ENCODE results near the gene MADD.

Gene MADD

GRCh38 chr11:47271328-47271727 is 1.4 kb downstream of the MADD start:
- no peak overlapping the region for H3K4me3 ChIP-seq (ENCODE audit: control insufficient read depth, low read depth, low read length)
- TF ChIP-seq CTCF (conservative IDR thresholded peaks at IDR 0.05; ENCODE audit: control insufficient read depth, insufficient read depth, low read depth, low read length), result no peak
- DNase-seq (ENCODE audit: low read depth), result no peak

- H3K4me3 ChIP-seq (ENCODE audit: control insufficient read depth, low read depth, low read length), result no peak overlapping the region
- DNase-seq (ENCODE audit: low read depth), result no peak
- no peak for TF ChIP-seq CTCF (conservative IDR thresholded peaks at IDR 0.05; ENCODE audit: control insufficient read depth, insufficient read depth, low read depth, low read length)
Observed at GRCh38 chr11:47271961-47272661, 2.2 kb downstream of the MADD start.

- TF ChIP-seq CTCF (conservative IDR thresholded peaks at IDR 0.05; ENCODE audit: control insufficient read depth, insufficient read depth, low read depth, low read length), result no peak
- H3K4me3 ChIP-seq (ENCODE audit: control insufficient read depth, low read depth, low read length), result no peak overlapping the region
- DNase-seq (ENCODE audit: low read depth), result peak; percentile 17
Observed at GRCh38 chr11:47272706-47273105, 2.8 kb downstream of the MADD start.

GRCh38 chr11:47274495-47275235 is 4.7 kb downstream of the MADD start:
- DNase-seq (ENCODE audit: low read depth), result no peak
- H3K4me3 ChIP-seq (ENCODE audit: control insufficient read depth, low read depth, low read length), result no peak overlapping the region
- TF ChIP-seq CTCF (conservative IDR thresholded peaks at IDR 0.05; ENCODE audit: control insufficient read depth, insufficient read depth, low read depth, low read length), result no peak

GRCh38 chr11:47276923-47277322 is 7.0 kb downstream of the MADD start:
- DNase-seq (ENCODE audit: low read depth), result no peak
- no peak overlapping the region for H3K4me3 ChIP-seq (ENCODE audit: control insufficient read depth, low read depth, low read length)
- no peak for TF ChIP-seq CTCF (conservative IDR thresholded peaks at IDR 0.05; ENCODE audit: control insufficient read depth, insufficient read depth, low read depth, low read length)

- TF ChIP-seq CTCF (conservative IDR thresholded peaks at IDR 0.05; ENCODE audit: control insufficient read depth, insufficient read depth, low read depth, low read length), result no peak
- no peak for DNase-seq (ENCODE audit: low read depth)
- H3K4me3 ChIP-seq (ENCODE audit: control insufficient read depth, low read depth, low read length), result no peak overlapping the region
Observed at GRCh38 chr11:47278058-47278457, 8.1 kb downstream of the MADD start.
